Fibroblast of lung (primary cell): ENCODE data around the gene ALPG.

Experiments used
- EZH2 ChIP-seq: IDR thresholded peaks from 2 replicates; pipeline ENCODE4 v1.5.1; 2012; ENCODE audit warnings: low read length, control low read depth, mild to moderate bottlenecking; ENCODE audit errors: missing control alignments
- TF ChIP-seq, protein P1 (sequence below), 2 donors: IDR thresholded peaks in 1 of 2; conservative IDR thresholded peaks in 1 of 2; 1 replicate in 1 of 2; 2 replicates in 1 of 2; pipeline ENCODE4 v1.5.1; 2011 to 2012; ENCODE audit warnings: low read length in 2 of 2, control low read depth in 1 of 2, inconsistent platforms in 1 of 2, low read depth in 1 of 2, mild to moderate bottlenecking in 1 of 2

DNA sequence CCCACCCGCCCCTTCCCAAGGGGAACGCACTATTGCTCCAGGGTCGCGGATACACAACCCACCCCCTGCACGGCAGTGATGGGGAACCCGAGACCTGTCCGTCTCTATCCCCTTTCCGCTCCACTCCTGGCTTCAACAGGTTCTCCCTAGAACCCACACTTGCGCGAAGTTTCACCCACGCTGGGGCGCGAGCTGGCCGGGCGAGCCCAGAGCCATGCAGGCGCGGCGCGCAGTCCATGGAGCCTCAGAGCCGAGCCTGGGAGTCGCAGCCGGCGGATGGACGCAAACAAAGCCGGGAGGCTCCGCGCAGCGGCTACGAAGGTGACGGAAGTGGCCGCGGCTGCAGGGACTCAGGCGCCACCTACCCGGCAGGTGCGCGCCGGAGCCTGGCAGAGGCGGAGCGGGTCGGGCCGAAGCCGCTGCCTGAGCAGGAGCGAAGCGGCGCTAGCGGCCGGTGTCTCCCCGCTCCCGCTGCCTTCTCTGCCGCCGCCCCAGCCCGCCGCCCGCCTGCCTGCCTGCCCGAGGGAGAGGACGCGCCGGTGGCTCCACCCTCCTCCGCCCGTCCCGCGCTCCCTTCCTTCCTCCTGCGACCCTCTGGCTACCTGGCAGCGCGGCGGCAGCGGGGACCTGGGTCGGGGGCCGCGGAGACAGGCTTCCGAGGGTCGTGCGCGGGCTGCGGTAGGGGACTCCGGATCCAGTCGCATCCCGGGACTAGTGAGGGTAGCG lies 14.0 kb downstream of the ALPG start:
- TF ChIP-seq, protein P1, sequence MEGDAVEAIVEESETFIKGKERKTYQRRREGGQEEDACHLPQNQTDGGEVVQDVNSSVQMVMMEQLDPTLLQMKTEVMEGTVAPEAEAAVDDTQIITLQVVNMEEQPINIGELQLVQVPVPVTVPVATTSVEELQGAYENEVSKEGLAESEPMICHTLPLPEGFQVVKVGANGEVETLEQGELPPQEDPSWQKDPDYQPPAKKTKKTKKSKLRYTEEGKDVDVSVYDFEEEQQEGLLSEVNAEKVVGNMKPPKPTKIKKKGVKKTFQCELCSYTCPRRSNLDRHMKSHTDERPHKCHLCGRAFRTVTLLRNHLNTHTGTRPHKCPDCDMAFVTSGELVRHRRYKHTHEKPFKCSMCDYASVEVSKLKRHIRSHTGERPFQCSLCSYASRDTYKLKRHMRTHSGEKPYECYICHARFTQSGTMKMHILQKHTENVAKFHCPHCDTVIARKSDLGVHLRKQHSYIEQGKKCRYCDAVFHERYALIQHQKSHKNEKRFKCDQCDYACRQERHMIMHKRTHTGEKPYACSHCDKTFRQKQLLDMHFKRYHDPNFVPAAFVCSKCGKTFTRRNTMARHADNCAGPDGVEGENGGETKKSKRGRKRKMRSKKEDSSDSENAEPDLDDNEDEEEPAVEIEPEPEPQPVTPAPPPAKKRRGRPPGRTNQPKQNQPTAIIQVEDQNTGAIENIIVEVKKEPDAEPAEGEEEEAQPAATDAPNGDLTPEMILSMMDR (conservative IDR thresholded peaks at IDR 0.05 in 1 of 2, IDR thresholded peaks at IDR 0.05 in 1 of 2; ENCODE audit: low read depth in 1 of 2, low read length in 2 of 2), result no peak
- TF ChIP-seq EZH2, result peak; percentile 43
